B cell (primary cell): ENCODE measurements around the gene CCSAP.

Experiments used
- EZH2 ChIP-seq: IDR thresholded peaks from 2 replicates; pipeline ENCODE4 v1.6.1; 2012; ENCODE audit warnings: borderline replicate concordance, low read depth, mild to moderate bottlenecking, moderate library complexity, low read length; ENCODE audit not compliant: insufficient read depth, poor library complexity, severe bottlenecking
- TF ChIP-seq, protein P1 (sequence below): fragments of 200-600 bp; IDR thresholded peaks from one replicate; pipeline ENCODE4 v1.8.0; 2022; ENCODE audit warnings: antibody characterized with exemption, mild to moderate bottlenecking

DNA sequence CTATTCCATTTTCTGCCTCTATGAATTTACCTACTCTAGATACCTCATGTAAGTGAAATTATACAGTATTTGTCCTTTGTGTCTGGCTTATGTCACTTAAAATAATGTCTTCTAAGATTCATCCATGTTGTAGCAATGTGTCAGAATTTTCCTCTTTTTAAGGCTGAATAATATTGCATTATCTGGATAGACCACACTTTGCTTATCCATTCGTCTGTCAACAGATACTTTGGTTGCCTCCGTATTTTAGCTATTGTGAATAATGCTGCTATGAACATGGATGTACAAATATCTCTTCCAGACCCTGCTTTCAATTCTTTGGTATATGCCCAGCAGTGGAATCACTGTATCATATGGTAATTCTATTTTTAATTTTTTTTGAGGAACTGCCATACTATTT lies 10.1 kb upstream of the CCSAP start:
- no peak for TF ChIP-seq EZH2
- TF ChIP-seq, protein P1, sequence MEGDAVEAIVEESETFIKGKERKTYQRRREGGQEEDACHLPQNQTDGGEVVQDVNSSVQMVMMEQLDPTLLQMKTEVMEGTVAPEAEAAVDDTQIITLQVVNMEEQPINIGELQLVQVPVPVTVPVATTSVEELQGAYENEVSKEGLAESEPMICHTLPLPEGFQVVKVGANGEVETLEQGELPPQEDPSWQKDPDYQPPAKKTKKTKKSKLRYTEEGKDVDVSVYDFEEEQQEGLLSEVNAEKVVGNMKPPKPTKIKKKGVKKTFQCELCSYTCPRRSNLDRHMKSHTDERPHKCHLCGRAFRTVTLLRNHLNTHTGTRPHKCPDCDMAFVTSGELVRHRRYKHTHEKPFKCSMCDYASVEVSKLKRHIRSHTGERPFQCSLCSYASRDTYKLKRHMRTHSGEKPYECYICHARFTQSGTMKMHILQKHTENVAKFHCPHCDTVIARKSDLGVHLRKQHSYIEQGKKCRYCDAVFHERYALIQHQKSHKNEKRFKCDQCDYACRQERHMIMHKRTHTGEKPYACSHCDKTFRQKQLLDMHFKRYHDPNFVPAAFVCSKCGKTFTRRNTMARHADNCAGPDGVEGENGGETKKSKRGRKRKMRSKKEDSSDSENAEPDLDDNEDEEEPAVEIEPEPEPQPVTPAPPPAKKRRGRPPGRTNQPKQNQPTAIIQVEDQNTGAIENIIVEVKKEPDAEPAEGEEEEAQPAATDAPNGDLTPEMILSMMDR, result no peak
